Smooth muscle cell of the brain vasculature (primary cell): ENCODE data around the gene KLHL18.
"Not testable (repeated sequence)": the region's sequence is repeated elsewhere in the genome, so short reads cannot be mapped to it uniquely, and the experiment has no call there.

Source experiments
- DNase-seq: peaks from one replicate; pipeline ENCODE4 v3.0.0-alpha.2; 2012; ENCODE audit warnings: low read depth, low spot score

Gene KLHL18

DNA sequence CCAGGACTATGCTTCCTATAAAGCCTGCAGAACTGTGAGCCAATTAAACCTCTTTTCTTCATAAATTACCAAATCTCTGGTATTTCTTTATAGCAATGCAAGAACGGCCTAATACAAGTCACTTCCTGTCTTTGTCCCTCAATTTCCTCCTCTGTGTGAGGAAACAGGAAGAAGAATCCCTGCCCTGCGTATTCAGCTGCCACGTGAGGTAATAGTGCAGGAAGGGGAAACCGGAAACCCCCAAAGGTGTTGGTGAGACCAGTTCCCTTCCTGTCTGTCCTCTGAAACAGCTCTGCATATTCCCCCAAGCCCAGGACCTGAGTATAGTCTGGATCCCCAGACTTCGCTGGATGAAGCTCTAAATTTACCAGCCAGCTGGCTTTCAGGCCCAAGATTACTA, 80.0 kb downstream of the KLHL18 start:
- DNase-seq: no peak

- DNase-seq: no peak
Observed at GRCh38 chr3:47365213-47366153, 82.7 kb downstream of the KLHL18 start.

DNA sequence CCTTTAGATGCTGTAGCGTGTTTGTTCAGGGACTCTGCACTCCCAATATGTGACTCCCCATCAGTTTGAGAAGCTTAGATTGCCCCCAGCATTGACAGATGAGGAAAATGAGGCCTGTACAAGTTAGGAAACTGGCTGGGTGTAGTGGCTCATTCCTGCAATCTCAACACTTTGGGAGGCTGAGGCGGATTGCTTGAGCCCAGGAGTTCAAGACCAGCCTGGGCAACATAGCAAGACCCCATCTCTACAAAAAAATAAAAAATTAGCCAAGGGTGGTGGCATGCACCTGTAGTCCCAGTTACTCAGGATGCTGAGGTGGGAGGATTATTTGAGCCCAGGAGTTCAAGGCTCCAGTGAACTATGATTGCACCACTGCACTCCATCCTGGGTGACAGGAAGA, 84.1 kb downstream of the KLHL18 start:
- DNase-seq: no peak

GRCh38 chr3:47367631-47368030, 84.9 kb downstream of the KLHL18 start:
- no peak for DNase-seq

DNA sequence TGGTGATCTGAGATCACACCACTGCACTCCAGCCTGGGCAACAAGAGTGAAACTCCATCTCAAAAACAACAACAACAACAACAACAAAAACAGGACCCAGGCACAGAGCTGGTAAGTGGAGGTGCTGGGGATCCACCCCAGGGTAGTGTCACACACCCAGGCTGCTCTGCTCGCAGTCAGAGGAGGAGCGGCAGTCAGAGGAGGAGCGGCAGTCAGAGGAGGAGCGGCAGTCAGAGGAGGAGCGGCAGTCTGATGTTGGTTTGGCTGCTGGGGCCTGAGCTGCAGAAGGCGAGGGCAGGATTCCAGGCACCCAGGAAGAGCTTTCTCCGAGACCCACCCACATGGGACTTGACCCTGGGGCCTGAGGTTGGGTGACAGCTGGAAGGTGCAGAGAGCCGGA, 87.3 kb downstream of the KLHL18 start:
- not testable (repeated sequence) for DNase-seq

GRCh38 chr3:47370887-47371697, 88.3 kb downstream of the KLHL18 start:
- DNase-seq: no peak

GRCh38 chr3:47374587-47374986, 91.8 kb downstream of the KLHL18 start:
- no peak for DNase-seq

DNA sequence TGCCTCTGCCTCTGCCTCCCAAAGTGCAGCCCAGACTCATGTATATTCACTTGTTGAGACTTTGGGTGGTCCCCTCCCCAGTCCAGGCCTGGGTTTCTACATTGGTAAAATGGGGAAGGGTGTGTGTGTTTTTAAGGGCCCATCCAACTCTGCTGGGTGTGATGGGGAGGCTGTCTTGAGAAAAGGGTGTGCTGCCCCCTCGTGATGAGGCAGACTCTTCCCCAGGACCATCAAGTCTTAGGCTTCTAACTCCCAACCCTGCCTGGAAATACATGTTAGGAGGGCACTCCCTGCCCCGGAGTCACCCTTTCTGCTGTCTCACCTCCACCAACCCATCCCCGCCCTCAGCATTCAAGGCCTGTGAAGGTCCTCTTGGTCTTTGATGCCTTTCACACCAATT, 93.6 kb downstream of the KLHL18 start:
- DNase-seq: no peak

GRCh38 chr3:47377186-47377585, 94.4 kb downstream of the KLHL18 start:
- DNase-seq: no peak

DNA sequence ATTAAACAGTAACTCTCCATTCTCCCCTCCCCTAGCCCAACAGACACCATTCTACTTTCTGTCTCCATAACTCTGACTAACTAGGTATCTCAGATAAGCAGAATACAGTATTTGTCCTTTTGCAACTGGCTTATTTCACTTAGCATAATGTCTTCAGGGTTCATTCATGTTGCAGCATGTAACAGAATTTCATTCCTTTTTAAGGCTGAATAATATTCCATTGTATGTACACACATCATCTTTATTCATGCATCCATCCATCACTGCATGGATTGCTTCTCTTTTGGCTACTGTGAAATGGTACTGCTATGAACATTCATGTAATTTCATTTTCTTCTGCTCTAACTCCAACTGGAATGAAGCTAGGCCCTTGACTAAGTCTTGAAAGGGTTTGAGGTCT, 96.1 kb downstream of the KLHL18 start:
- no peak for DNase-seq

GRCh38 chr3:47379411-47379899, 96.7 kb downstream of the KLHL18 start:
- DNase-seq: no peak

GRCh38 chr3:47380026-47380600, 97.4 kb downstream of the KLHL18 start:
- no peak for DNase-seq

- peak; percentile 98 for DNase-seq
Observed at GRCh38 chr3:47380601-47381316, 98.0 kb downstream of the KLHL18 start, which contains the start of gene PTPN23. PTPN23 (plus strand) TSS chr3:47381021; CDS start chr3:47381097, 76 bp downstream.

GRCh38 chr3:47381317-47382157, 98.8 kb downstream of the KLHL18 start:
- DNase-seq: peak; percentile 68

DNA sequence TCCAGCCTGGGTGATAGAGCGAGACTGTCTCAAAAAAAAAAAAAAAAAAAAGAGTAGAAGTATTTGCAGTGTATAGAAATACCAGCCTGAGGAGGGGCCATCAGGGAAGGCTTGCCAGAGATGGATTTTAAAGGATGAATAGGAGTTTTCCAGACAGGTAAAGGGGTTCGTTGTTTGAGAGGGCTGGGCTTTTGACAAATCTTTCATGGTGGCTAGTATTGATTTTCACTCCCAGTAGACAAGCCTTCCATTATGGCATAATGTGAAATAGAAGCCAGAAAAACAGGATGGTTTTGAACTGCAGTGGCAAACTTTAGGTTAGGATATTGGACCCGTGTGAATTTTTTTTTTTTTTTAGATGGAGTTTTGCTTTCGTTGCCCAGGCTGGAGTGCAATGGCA, 101.7 kb downstream of the KLHL18 start:
- DNase-seq: no peak

- DNase-seq: no peak
Observed at GRCh38 chr3:47385007-47385406, 102.3 kb downstream of the KLHL18 start.

DNA sequence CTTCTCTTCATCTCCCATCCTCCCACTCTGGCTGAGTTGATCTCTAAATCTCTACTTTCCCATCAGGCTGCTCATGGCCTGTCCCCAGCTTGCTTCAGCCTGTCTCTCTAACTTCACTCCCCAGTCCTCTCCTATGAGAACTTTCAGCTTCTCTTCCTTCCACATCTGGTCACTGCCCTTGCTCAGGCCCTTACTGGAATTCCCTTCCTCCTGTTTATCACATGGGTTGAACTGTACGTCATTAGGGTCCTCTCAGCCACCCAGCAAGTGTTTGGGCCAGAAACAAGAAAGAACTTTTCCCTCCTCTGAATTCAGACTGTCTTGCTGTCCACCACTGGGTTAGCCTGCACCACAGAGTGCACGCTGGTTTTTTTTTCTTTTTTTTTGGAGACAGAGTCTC, 103.1 kb downstream of the KLHL18 start:
- DNase-seq: no peak

DNA sequence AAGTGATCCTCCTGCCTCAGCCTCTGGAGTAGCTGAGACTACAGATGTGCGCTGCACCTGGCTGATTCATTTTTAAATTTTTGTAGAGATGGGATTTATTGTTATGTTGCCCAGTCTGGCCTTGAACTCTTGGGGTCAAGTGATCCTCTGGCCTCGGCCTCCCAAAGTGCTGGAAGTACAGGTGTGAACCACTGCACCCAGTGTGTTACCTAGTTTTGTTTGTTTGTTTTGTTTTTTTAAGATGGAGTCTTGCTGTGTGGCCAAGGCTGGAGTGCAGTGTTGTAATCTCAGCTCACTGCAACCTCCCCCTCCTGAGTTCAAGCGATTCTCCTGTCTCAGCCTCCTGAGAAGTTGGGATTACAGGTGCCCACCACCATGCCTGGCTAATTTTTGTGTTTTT, 110.2 kb downstream of the KLHL18 start:
- no peak for DNase-seq

GRCh38 chr3:47394140-47394870, 111.6 kb downstream of the KLHL18 start:
- DNase-seq: no peak

- DNase-seq: no peak
Observed at GRCh38 chr3:47394881-47395280, 112.1 kb downstream of the KLHL18 start.
